ENCODE results near the gene PRRC2A.

DNA sequence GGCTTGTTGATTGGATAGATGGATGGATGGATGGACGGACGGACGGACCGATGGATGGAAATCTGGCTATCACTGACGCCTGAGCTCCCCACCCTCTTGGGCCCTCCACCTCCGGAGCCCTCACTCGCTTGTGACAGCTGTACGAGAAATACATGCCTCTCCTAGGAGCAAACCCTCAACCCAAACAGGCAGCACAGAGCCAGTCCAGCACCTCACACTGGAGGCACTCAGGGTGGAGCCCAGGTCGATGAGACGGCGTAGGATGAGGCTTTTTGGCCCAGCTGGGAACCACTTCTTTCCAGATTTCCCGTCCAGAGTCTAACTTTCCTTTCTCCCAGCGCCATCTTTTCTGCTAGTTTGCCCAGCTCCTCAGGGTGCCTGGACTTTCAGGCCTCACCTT is 63.1 kb downstream of the PRRC2A start:
- TF ChIP-seq CTCF (IDR thresholded peaks at IDR 0.05) = no peak
- TF ChIP-seq POLR2A (IDR thresholded peaks at IDR 0.05) = no peak
